LNCAP (cell line): Measurements from ENCODE around the gene RAB21.

ENCODE experiments used
- CTCF ChIP-seq: fragments of 450-650 bp; IDR thresholded peaks from 2 replicates; pipeline ENCODE4 v1.5.1; 2017; ENCODE audit warnings: mild to moderate bottlenecking

Gene RAB21

GRCh38 chr12:71768900-71769299 is 14.2 kb downstream of the RAB21 start:
- TF ChIP-seq CTCF: no peak

- no peak for TF ChIP-seq CTCF
Observed at GRCh38 chr12:71771069-71771468, 16.4 kb downstream of the RAB21 start.

- TF ChIP-seq CTCF: no peak
Observed at GRCh38 chr12:71772735-71773134, 18.1 kb downstream of the RAB21 start.

GRCh38 chr12:71780237-71780822 is 25.7 kb downstream of the RAB21 start:
- TF ChIP-seq CTCF: peak; percentile 85

- no peak for TF ChIP-seq CTCF
Observed at GRCh38 chr12:71782017-71782416, 27.4 kb downstream of the RAB21 start.

- no peak for TF ChIP-seq CTCF
Observed at GRCh38 chr12:71786829-71787228, 32.2 kb downstream of the RAB21 start.

GRCh38 chr12:71787580-71787979 is 32.9 kb downstream of the RAB21 start:
- TF ChIP-seq CTCF: no peak

- TF ChIP-seq CTCF: no peak
Observed at GRCh38 chr12:71790331-71790730, 35.7 kb downstream of the RAB21 start.
